B cell (primary cell): ENCODE results near the gene WDFY4. TPM values are rescaled to one million over a fixed set of nuclear protein-coding genes. Genes with fewer than 3 reads are reported as not detected.

Experiments used
- ATAC-seq: fragments of 200-7000 bp; cut with Tn5 transposase; one replicate; pipeline ENCODE4 v1.10.0; 2021; ENCODE audit warnings: low read depth, mild to moderate bottlenecking, moderate number of reproducible peaks, moderate library complexity
- CTCF ChIA-PET: fragments of 350-600 bp; sonication (Branson Sonifier 250); formaldehyde crosslinking; loops from one replicate; lab custom pipeline; 2021; ENCODE audit warnings: antibody characterized with exemption, inconsistent platforms; lab: Charles Lee
- POLR2A ChIA-PET: fragments of 350-600 bp; sonication (Branson Sonifier 250); formaldehyde crosslinking; loops from one replicate; lab custom pipeline; 2021; ENCODE audit warnings: antibody characterized with exemption; lab: Charles Lee
- DNase-seq: peaks from one replicate; pipeline ENCODE4 v3.0.0; 2013
- H2AFZ ChIP-seq: 2 replicates; pipeline ENCODE4 v1.6.1; 2012; ENCODE audit warnings: mild to moderate bottlenecking, low read depth, low read length; ENCODE audit not compliant: insufficient read depth, poor library complexity, severe bottlenecking
- H3K27ac ChIP-seq, 2 donors: 1 replicate in 1 of 2; 2 replicates in 1 of 2; pipeline ENCODE4 v1.5.1; 2012 to 2013; ENCODE audit warnings: low read length in 2 of 2, mild to moderate bottlenecking in 2 of 2, moderate library complexity in 1 of 2
- H3K27me3 ChIP-seq, 4 experiments: fragments of 200-600 bp in 1 of 4; sonication (generic) in 1 of 4; replicated peaks in 1 of 4; 1 replicate in 2 of 4; 2 replicates in 2 of 4; pipeline versions ENCODE4 v1.6.1 to v1.7.0; 2013 to 2016; ENCODE audit warnings: low read length in 3 of 4, mild to moderate bottlenecking in 2 of 4, mixed read lengths in 1 of 4, moderate library complexity in 1 of 4; ENCODE audit not compliant: insufficient read depth in 4 of 4, control insufficient read depth in 3 of 4; ENCODE audit errors: control extremely low read depth in 1 of 4
- H3K36me3 ChIP-seq, 2 experiments: replicated peaks in 1 of 2; 1 replicate in 1 of 2; 2 replicates in 1 of 2; pipeline versions ENCODE4 v1.6.1 to v1.7.1; 2013; ENCODE audit warnings: low read length in 1 of 2; ENCODE audit not compliant: insufficient read depth in 2 of 2, control insufficient read depth in 1 of 2; ENCODE audit errors: control extremely low read depth in 1 of 2, extremely low read depth in 1 of 2
- H3K4me1 ChIP-seq, 2 donors: fragments of 200-600 bp in 1 of 2; sonication (generic) in 1 of 2; 1 replicate in 1 of 2; 2 replicates in 1 of 2; pipeline versions ENCODE4 v1.5.1 to v1.6.1; 2013 to 2017; ENCODE audit warnings: low read length in 2 of 2; ENCODE audit not compliant: control insufficient read depth in 2 of 2, insufficient read depth in 2 of 2
- H3K4me2 ChIP-seq: replicated peaks from 2 replicates; pipeline ENCODE3; 2012; ENCODE audit warnings: mild to moderate bottlenecking, low read depth, low read length; ENCODE audit not compliant: poor library complexity, severe bottlenecking
- H3K4me3 ChIP-seq, 5 experiments: fragments of 200-600 bp in 1 of 5; sonication (generic) in 1 of 5; 1 replicate in 3 of 5; 2 replicates in 2 of 5; pipeline versions ENCODE4 v1.5.1 to v1.7.0; 2011 to 2016; ENCODE audit warnings: low read length in 4 of 5, mild to moderate bottlenecking in 4 of 5, low read depth in 2 of 5, control low read depth in 1 of 5, moderate library complexity in 1 of 5; ENCODE audit not compliant: insufficient read depth in 1 of 5; ENCODE audit errors: control extremely low read depth in 1 of 5, extremely low read depth in 1 of 5
- H3K79me2 ChIP-seq: fragments of 200-600 bp; sonication (generic); one replicate; pipeline ENCODE4 v1.6.0; 2016; ENCODE audit warnings: low read length; ENCODE audit not compliant: control insufficient read depth, insufficient read depth
- H3K9ac ChIP-seq: fragments of 200-600 bp; sonication (generic); 2 replicates; pipeline ENCODE4 v1.6.1; 2017; ENCODE audit warnings: mild to moderate bottlenecking, low read length, moderate library complexity
- H3K9me3 ChIP-seq, 3 donors: one replicate each; pipeline versions ENCODE4 v1.6.1 to v1.7.1; 2013; ENCODE audit warnings: low read length in 2 of 3; ENCODE audit not compliant: control insufficient read depth in 2 of 3, insufficient read depth in 1 of 3; ENCODE audit errors: control extremely low read depth in 1 of 3
- H4K20me1 ChIP-seq: 2 replicates; pipeline ENCODE4 v1.6.0; 2012; ENCODE audit warnings: mild to moderate bottlenecking, low read length; ENCODE audit not compliant: insufficient read depth, control insufficient read depth, poor library complexity, severe bottlenecking
- H3K27ac Mint-ChIP-seq: one replicate; pipeline ENCODE4 v1.8.0; 2021; ENCODE audit warnings: mixed read lengths
- H3K27me3 Mint-ChIP-seq: one replicate; pipeline ENCODE4 v1.8.0; 2021; ENCODE audit warnings: mixed read lengths
- H3K4me1 Mint-ChIP-seq: one replicate; pipeline ENCODE4 v1.8.0; 2021; ENCODE audit warnings: mixed read lengths
- H3K4me3 Mint-ChIP-seq: one replicate; pipeline ENCODE4 v1.8.0; 2021; ENCODE audit warnings: mixed read lengths
- H3K9me3 Mint-ChIP-seq: one replicate; pipeline ENCODE4 v1.8.0; 2022; ENCODE audit warnings: mixed read lengths; ENCODE audit not compliant: insufficient read depth
- EZH2 ChIP-seq: IDR thresholded peaks from 2 replicates; pipeline ENCODE4 v1.6.1; 2012; ENCODE audit warnings: borderline replicate concordance, low read depth, mild to moderate bottlenecking, moderate library complexity, low read length; ENCODE audit not compliant: insufficient read depth, poor library complexity, severe bottlenecking
- WGBS: methylation state at CpG from one replicate; pipeline ENCODE4 v1.1.5; 2013; ENCODE audit warnings: missing lambda C conversion rate; ENCODE audit not compliant: insufficient coverage; 5-methylcytosine and 5-hydroxymethylcytosine counted together
- intact Hi-C: fragments of 100-400 bp; cut with micrococcal nuclease; formaldehyde crosslinking; loops from one replicate; pipeline ENCODE4 v1.10.0; 2022
- polyA plus RNA-seq: library from polyadenylated mRNA; depleted of rRNA; stranded (reverse); fragments of >200 nt; gene quantifications from 2 replicates; pipeline ENCODE4 v1.2.3, GENCODE V29; 2012
- total RNA-seq, 2 donors: library from RNA; stranded (reverse); fragments of 120-200 nt in 1 of 2; gene quantifications; 1 replicate in 1 of 2; 2 replicates in 1 of 2; pipeline versions ENCODE4 v1.2.3 to v1.2.4, GENCODE V29; 2013 to 2022
- TF ChIP-seq, protein P1 (sequence below): fragments of 200-600 bp; IDR thresholded peaks from one replicate; pipeline ENCODE4 v1.8.0; 2022; ENCODE audit warnings: antibody characterized with exemption, mild to moderate bottlenecking

The WDFY4 gene
- total and polyA plus RNA-seq, 2 donors (not counting 1 experiment from before 2014, with no cell fraction given): 262 to 560 TPM

DNA sequence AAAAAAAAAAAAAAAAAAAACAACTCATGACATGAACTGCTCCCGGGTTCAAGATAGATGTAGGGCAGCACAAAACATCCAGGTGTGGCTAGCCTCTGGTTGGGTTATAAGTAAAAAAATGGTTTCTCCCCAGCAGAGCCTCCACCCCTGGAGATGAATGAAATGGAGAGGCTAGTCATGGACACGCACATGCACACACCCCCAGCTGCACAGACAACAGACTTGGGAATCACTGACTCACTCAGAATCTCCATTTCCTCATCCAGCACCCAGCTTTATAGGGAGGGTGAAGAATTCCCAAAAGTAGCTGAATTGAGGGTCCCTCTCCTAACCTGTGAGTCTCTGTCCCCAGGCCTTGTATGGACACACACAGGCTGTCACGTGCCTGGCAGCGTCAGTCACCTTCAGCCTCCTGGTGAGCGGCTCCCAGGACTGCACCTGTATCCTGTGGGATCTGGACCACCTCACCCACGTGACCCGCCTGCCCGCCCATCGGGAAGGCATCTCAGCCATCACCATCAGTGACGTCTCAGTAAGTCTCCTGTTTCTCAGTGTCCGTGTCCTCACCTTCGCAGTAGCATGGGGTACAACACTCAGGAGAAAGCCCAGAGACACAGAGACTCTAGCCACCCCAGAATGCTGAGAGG is 290.0 kb downstream of the WDFY4 start:
- Histone ChIP-seq H3K79me2 (no peaks in the 10 kb centered on the region), H2AFZ (no peak overlapping the region), H4K20me1 (no peaks in the 10 kb centered on the region), H3K4me1 (no peaks in the 10 kb centered on the region), H3K4me2 (no peak overlapping the region), H3K27ac (no peak overlapping the region), H3K27me3 (no peaks in the 10 kb centered on the region), H3K36me3 (peaks cover 3 to 98% of the 10 kb centered on the region in 2 experiments), H3K9ac (no peak overlapping the region), H3K9me3 (no peaks in the 10 kb centered on the region), H3K4me3 (no peak overlapping the region)
- Mint-ChIP-seq H3K27me3 (no peaks in the 10 kb centered on the region), H3K4me3 (no peak overlapping the region), H3K27ac (peak overlapping the region; percentile 15), H3K4me1 (no peaks in the 10 kb centered on the region), H3K9me3 (no peaks in the 10 kb centered on the region)
- ChIA-PET CTCF (no interaction called here), POLR2A (no interaction called here)
- TF ChIP-seq, protein P1, sequence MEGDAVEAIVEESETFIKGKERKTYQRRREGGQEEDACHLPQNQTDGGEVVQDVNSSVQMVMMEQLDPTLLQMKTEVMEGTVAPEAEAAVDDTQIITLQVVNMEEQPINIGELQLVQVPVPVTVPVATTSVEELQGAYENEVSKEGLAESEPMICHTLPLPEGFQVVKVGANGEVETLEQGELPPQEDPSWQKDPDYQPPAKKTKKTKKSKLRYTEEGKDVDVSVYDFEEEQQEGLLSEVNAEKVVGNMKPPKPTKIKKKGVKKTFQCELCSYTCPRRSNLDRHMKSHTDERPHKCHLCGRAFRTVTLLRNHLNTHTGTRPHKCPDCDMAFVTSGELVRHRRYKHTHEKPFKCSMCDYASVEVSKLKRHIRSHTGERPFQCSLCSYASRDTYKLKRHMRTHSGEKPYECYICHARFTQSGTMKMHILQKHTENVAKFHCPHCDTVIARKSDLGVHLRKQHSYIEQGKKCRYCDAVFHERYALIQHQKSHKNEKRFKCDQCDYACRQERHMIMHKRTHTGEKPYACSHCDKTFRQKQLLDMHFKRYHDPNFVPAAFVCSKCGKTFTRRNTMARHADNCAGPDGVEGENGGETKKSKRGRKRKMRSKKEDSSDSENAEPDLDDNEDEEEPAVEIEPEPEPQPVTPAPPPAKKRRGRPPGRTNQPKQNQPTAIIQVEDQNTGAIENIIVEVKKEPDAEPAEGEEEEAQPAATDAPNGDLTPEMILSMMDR: no peak
- TF ChIP-seq EZH2: no peak
- DNase-seq (no peak), ATAC-seq (no peak)
- intact Hi-C loops: no loop called here
- WGBS: 98% methylated on average over 9 of the region's 12 CpGs

DNA sequence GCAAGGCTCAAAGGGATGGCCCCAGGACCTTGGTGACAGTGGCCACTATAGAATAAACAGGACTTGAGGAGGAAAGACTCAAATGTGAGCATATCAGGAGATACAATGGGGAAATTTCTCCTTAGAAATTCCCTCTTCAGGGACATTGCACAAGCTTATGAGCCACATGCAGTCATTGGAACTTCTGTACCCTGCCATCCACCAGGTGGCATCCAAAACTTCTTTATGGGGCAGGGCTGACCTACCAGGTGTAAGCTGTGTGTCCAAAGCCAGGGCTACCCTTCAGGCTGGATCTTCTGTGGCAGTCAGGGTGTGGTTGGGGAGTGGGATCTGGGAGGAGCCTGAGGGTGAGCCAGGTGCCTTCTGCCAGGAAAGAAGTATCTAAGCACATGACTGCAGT is 291.5 kb downstream of the WDFY4 start:
- H3K4me3 Mint-ChIP-seq: no peak overlapping the region
- Histone ChIP-seq H3K4me3 (no peak overlapping the region), H3K27me3 (no peaks in the 10 kb centered on the region), H2AFZ (no peak overlapping the region), H4K20me1 (peaks cover 3% of the 10 kb centered on the region), H3K4me2 (no peak overlapping the region), H3K79me2 (no peaks in the 10 kb centered on the region), H3K9me3 (no peaks in the 10 kb centered on the region), H3K9ac (no peak overlapping the region), H3K27ac (no peak overlapping the region), H3K4me1 (no peaks in the 10 kb centered on the region), H3K36me3 (peaks cover 6 to 98% of the 10 kb centered on the region in 2 experiments)
- no peak overlapping the region for H3K27ac Mint-ChIP-seq
- H3K27me3 Mint-ChIP-seq: no peaks in the 10 kb centered on the region
- TF ChIP-seq EZH2: no peak
- TF ChIP-seq, protein P1: no peak
- no peaks in the 10 kb centered on the region for H3K9me3 Mint-ChIP-seq
- no peak for DNase-seq
- no peak for ATAC-seq
- H3K4me1 Mint-ChIP-seq: no peaks in the 10 kb centered on the region
- intact Hi-C loops: no loop called here
- POLR2A ChIA-PET: no interaction called here
- CTCF ChIA-PET: interaction anchor here (0.7 to 1.0 kb wide), 2 partner anchors 188 to 536 kb away, joined by 3 read pairs; no protein-coding TSS in a partner anchor
